OCI-LY1 (cell line): ENCODE results near the gene CTNNA3.

Experiments used
- EZH2 ChIP-seq: fragments of 200-600 bp; sonication (generic), shearing (Covaris generic); IDR thresholded peaks from 2 replicates; pipeline ENCODE4 v1.8.0; 2017; ENCODE audit warnings: borderline replicate concordance, mixed run types, mild to moderate bottlenecking, antibody characterized with exemption, low read length, moderate library complexity, mixed read lengths
- TF ChIP-seq, protein P1 (sequence below): fragments of 200-600 bp; sonication (generic), shearing (Covaris generic); IDR thresholded peaks from 2 replicates; pipeline ENCODE4 v1.5.1; 2017; ENCODE audit warnings: mild to moderate bottlenecking, antibody characterized with exemption, low read length, moderate library complexity, mixed read lengths

DNA sequence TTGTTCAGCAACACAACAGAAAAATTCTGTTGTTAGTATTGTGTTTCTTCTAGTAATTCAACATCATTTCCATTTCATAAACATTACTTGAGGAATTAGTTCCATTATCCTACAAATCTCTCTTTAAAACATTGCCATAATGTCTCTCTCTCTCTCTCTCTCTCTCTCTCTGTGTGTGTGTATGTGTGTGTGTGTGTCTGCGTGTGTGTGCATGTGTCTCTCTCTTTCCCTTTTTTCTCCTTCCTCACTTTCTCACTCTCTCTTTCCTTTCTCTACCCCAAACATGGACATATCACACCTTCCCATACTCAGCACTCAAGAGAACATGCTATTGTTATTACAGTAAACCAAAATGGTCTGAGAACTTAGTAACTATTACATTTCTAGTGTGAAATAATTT lies 753.6 kb downstream of the CTNNA3 start:
- TF ChIP-seq, protein P1, sequence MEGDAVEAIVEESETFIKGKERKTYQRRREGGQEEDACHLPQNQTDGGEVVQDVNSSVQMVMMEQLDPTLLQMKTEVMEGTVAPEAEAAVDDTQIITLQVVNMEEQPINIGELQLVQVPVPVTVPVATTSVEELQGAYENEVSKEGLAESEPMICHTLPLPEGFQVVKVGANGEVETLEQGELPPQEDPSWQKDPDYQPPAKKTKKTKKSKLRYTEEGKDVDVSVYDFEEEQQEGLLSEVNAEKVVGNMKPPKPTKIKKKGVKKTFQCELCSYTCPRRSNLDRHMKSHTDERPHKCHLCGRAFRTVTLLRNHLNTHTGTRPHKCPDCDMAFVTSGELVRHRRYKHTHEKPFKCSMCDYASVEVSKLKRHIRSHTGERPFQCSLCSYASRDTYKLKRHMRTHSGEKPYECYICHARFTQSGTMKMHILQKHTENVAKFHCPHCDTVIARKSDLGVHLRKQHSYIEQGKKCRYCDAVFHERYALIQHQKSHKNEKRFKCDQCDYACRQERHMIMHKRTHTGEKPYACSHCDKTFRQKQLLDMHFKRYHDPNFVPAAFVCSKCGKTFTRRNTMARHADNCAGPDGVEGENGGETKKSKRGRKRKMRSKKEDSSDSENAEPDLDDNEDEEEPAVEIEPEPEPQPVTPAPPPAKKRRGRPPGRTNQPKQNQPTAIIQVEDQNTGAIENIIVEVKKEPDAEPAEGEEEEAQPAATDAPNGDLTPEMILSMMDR, result no peak
- no peak for TF ChIP-seq EZH2
